ENCODE measurements around the gene TMEM14A.

The TMEM14A gene

GRCh38 chr6:52733172-52733571 is 62.3 kb downstream of the TMEM14A start:
- no peak for DNase-seq (ENCODE audit: low read depth in 2 of 2, low spot score in 1 of 2)

- no peak for DNase-seq (ENCODE audit: low read depth in 2 of 2, low spot score in 1 of 2)
Observed at GRCh38 chr6:52734072-52734471, 63.2 kb downstream of the TMEM14A start.

- no peak for DNase-seq (ENCODE audit: low read depth in 2 of 2, low spot score in 1 of 2)
Observed at GRCh38 chr6:52735071-52735470, 64.2 kb downstream of the TMEM14A start.

GRCh38 chr6:52736145-52736544 is 65.2 kb downstream of the TMEM14A start:
- DNase-seq (ENCODE audit: low read depth in 2 of 2, low spot score in 1 of 2), result no peak

Measured in stimulated activated CD8-positive, alpha-beta memory T cell treated with anti-CD3 and anti-CD28 coated beads, Interleukin-4, amount 100 ng/mL, for 1 hour (primary cell).